ENCODE results near the gene CYB561D1. TPM values are rescaled to one million over a fixed set of nuclear protein-coding genes. Genes with fewer than 3 reads are reported as not detected.

Gene CYB561D1
- total RNA-seq, 1 experiment from 2014 or later, result 7.1 TPM

DNA sequence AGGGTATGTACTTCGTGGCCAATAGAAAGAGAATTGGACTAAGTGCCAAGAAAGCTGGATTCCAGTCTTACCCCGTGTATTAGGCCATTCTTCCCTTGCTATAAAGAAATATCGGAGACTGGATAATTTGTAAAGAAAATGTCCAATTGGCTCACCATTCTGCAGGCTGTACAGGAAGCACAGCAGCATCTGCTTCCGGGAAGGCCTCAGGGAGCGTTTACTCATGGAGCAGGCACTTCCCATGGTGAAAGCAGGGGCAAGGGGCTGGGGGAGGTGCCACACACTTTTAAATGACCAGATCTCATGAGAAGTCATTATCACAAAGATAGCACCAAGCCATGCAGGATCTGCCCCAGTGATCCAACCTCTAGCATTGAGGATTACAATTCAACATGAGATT is 23.4 kb downstream of the CYB561D1 start:
- H3K9me2 ChIP-seq (replicated peaks; ENCODE audit: insufficient read depth, low read length), result no peaks in the 10 kb centered on the region
- H3K79me2 ChIP-seq (ENCODE audit: low read length), result no peaks in the 10 kb centered on the region
- no peak for DNase-seq
- H3K4me3 ChIP-seq (ENCODE audit: low read length), result no peak overlapping the region
- H3K9ac ChIP-seq (ENCODE audit: low read length), result no peak overlapping the region
- H3K36me3 ChIP-seq (ENCODE audit: insufficient read depth, low read length), result no peaks in the 10 kb centered on the region
- H3K9me3 ChIP-seq (ENCODE audit: low read length), result no peaks in the 10 kb centered on the region
- H3K27me3 ChIP-seq (ENCODE audit: low read length), result no peaks in the 10 kb centered on the region
- no peak overlapping the region for H2AFZ ChIP-seq (ENCODE audit: low read length)
- no peak overlapping the region for H3K27ac ChIP-seq (ENCODE audit: low read length)
- H4K20me1 ChIP-seq (ENCODE audit: insufficient read depth, low read depth, low read length), result no peaks in the 10 kb centered on the region
- H3K4me1 ChIP-seq (ENCODE audit: low read length), result peaks cover 5% of the 10 kb centered on the region
- no peak overlapping the region for H3K4me2 ChIP-seq (ENCODE audit: low read depth, low read length, poor library complexity, severe bottlenecking)

DNA sequence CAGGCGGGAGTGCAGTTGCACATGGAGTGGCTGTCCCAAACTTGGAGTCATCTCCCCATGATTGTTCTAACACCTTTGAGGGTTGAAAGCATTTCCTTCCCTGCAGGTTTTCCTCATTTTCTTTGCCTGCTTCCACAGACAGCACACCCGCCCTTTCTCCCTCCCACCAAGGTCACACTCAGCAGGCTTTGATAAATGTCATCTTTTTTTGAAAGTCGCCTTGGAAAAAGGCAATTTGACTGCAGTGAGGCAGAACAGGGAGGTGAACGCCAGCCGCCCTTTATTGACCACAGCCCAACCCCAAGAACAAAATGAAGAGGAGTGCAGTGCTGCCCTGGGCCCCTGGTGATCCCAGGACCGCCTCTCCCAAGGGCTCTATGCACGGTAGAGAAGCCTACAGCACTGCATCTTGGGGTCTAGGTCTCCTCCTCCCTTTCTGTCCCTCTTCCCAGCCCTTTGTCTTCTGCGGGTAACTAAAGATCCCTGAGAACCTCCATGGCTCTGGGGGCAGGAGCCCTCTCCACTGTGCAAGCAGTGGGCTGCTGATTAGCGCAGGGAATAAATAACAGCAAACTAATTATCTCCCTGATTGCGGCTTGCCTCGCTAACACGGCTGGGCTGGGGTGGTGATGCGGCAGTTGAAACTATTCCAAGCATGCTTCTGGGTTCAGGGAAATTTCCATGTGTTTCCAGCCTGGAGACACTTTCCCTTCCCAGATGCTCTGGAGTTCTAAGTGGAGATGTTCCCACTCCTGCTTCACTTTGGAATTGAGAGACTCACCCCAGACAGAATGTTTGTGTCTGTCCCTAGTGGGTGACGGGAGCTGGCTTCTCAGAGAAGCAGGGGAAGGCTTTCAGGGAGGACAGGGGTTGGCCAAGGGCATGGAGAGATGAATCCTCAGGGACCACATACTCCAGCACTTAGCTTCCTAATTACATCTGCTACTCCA is 27.4 kb downstream of the CYB561D1 start:
- H3K4me3 ChIP-seq (ENCODE audit: low read length), result no peak overlapping the region
- no peak for DNase-seq
- no peaks in the 10 kb centered on the region for H3K36me3 ChIP-seq (ENCODE audit: insufficient read depth, low read length)
- H3K9ac ChIP-seq (ENCODE audit: low read length), result no peak overlapping the region
- H3K27ac ChIP-seq (ENCODE audit: low read length), result no peak overlapping the region
- no peak overlapping the region for H2AFZ ChIP-seq (ENCODE audit: low read length)
- peaks cover 5% of the 10 kb centered on the region for H3K4me1 ChIP-seq (ENCODE audit: low read length)
- H3K79me2 ChIP-seq (ENCODE audit: low read length), result no peaks in the 10 kb centered on the region
- no peaks in the 10 kb centered on the region for H3K27me3 ChIP-seq (ENCODE audit: low read length)
- no peak overlapping the region for H3K4me2 ChIP-seq (ENCODE audit: low read depth, low read length, poor library complexity, severe bottlenecking)
- H4K20me1 ChIP-seq (ENCODE audit: insufficient read depth, low read depth, low read length), result no peaks in the 10 kb centered on the region
- H3K9me2 ChIP-seq (replicated peaks; ENCODE audit: insufficient read depth, low read length), result no peaks in the 10 kb centered on the region
- H3K9me3 ChIP-seq (ENCODE audit: low read length), result no peaks in the 10 kb centered on the region

DNA sequence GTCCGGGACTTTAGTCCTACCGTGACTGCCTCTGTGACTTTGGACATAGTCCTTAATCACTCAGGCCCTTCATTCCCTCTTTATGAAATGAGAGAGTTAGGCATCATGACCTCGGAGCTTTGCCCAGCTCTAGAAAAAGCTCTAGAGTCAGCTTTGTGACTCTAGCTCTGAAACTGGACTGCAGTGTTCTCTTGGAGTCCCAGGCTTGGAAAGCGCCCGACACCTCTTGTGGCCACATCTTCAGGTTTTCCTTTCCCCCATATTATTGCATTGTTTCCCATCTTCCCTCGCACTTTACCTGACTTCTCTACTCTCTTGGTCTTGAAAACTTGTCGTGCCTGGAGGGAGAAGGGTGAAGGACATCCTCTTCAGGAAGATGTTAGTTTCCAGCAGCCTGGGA is 28.1 kb downstream of the CYB561D1 start:
- H3K4me1 ChIP-seq (ENCODE audit: low read length), result peaks cover 3% of the 10 kb centered on the region
- no peaks in the 10 kb centered on the region for H3K9me3 ChIP-seq (ENCODE audit: low read length)
- no peak overlapping the region for H3K27ac ChIP-seq (ENCODE audit: low read length)
- H3K36me3 ChIP-seq (ENCODE audit: insufficient read depth, low read length), result no peaks in the 10 kb centered on the region
- no peaks in the 10 kb centered on the region for H3K79me2 ChIP-seq (ENCODE audit: low read length)
- no peak for DNase-seq
- H2AFZ ChIP-seq (ENCODE audit: low read length), result no peak overlapping the region
- no peak overlapping the region for H3K9ac ChIP-seq (ENCODE audit: low read length)
- no peaks in the 10 kb centered on the region for H4K20me1 ChIP-seq (ENCODE audit: insufficient read depth, low read depth, low read length)
- H3K9me2 ChIP-seq (replicated peaks; ENCODE audit: insufficient read depth, low read length), result no peaks in the 10 kb centered on the region
- H3K4me3 ChIP-seq (ENCODE audit: low read length), result no peak overlapping the region
- H3K4me2 ChIP-seq (ENCODE audit: low read depth, low read length, poor library complexity, severe bottlenecking), result no peak overlapping the region
- H3K27me3 ChIP-seq (ENCODE audit: low read length), result no peaks in the 10 kb centered on the region

DNA sequence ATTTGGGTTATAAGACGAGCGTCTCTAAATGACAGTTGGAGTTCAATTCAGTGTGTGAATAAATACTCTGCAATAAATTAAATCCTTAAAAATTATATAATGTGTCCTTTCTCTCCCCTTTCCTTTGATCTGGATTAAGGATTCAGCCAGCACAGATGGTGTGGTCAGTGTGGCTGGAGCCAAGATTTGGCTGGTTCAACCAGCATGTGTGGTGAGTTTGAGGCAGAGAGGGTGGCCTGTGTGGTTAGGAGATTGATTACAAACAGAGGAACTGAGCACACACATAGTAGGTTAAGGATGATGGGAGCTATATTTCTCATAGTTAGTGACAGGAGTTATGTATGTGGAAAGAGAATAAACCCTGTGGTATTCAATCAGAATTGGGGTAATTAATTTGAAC is 29.8 kb downstream of the CYB561D1 start:
- H3K79me2 ChIP-seq (ENCODE audit: low read length), result no peaks in the 10 kb centered on the region
- H3K9ac ChIP-seq (ENCODE audit: low read length), result no peak overlapping the region
- no peak overlapping the region for H2AFZ ChIP-seq (ENCODE audit: low read length)
- no peaks in the 10 kb centered on the region for H3K27me3 ChIP-seq (ENCODE audit: low read length)
- H4K20me1 ChIP-seq (ENCODE audit: insufficient read depth, low read depth, low read length), result no peaks in the 10 kb centered on the region
- DNase-seq, result no peak
- H3K4me1 ChIP-seq (ENCODE audit: low read length), result no peaks in the 10 kb centered on the region
- H3K9me3 ChIP-seq (ENCODE audit: low read length), result no peaks in the 10 kb centered on the region
- H3K9me2 ChIP-seq (replicated peaks; ENCODE audit: insufficient read depth, low read length), result no peaks in the 10 kb centered on the region
- H3K36me3 ChIP-seq (ENCODE audit: insufficient read depth, low read length), result no peaks in the 10 kb centered on the region
- no peak overlapping the region for H3K4me3 ChIP-seq (ENCODE audit: low read length)
- H3K27ac ChIP-seq (ENCODE audit: low read length), result no peak overlapping the region
- no peak overlapping the region for H3K4me2 ChIP-seq (ENCODE audit: low read depth, low read length, poor library complexity, severe bottlenecking)

DNA sequence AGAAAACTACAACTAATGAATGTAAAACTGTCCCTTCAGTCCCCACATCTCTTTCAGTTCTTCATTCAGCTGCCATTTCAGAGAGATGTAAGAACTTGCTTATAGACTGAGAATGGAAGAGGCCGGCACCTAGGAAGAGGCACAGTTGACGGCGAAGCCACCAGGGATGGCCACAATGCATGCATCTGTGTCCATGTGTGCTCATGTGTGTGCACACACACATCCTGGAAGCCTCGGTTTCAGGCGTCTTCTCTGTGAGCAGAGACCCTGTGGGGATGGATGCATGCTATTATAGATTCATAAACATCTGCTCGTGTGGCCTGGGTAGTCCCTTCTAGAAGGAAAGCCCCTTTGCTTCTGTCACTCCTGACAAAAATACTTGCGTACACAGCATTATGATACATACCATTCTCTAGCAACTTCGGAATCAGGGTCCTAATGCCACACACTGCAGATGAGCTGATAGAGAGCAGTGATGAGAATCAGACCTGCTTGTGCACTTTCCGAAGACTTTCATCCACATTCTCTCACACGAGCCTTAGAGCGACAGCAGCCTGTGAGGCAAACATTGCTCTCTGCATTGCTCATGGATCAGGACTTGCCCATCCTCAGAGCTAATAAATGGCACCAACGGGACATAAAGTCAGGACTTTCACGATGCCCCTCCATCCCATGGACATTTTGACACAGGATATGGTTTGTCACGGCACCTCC is 33.4 kb downstream of the CYB561D1 start:
- H3K27ac ChIP-seq (ENCODE audit: low read length), result no peak overlapping the region

DNA sequence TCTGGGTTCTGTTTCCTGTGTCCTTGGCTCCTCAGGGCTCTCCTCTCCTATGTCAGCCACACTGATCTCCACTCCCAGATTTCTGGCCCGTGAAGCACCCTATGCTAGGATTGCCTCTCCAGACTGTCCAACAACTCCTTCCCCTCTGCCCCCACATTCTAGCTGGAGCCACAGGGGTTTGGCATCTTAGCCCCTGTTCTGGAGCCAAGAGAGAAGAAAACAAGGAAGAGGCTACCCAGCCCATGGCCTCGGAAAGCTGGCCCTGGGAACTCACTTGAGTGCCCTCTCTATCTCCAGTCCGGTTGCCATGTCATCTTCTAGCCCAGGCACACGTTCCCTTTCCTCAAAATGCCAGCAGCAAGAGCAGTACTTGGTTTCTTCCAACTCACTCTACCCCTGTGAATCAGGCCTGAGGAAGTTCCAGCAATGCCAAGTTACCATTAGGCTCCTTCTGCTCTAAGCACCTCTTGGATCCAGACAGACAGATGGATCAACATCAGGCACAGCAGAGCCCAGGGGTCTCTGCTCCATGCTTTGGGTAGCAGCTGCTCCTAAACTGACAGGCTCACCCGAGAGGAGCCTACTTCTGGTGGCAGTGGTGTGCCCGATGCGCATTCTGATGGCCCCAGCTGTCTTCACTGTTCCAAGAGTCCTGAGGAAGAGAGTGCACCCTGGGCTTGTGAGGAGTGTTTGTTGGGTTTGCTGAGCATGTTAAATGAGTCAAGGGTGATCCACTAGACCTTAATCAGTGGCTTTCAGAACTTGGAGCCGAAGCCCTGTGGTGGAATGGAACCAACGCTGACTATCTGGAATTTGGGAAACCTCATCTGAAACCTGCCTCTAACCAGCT is 34.2 kb downstream of the CYB561D1 start:
- Histone ChIP-seq H3K9me3 (ENCODE audit: low read length) (no peaks in the 10 kb centered on the region), H3K4me3 (ENCODE audit: low read length) (no peak overlapping the region), H3K36me3 (ENCODE audit: insufficient read depth, low read length) (no peaks in the 10 kb centered on the region), H3K9ac (ENCODE audit: low read length) (no peak overlapping the region), H3K9me2 (replicated peaks; ENCODE audit: insufficient read depth, low read length) (no peaks in the 10 kb centered on the region), H3K4me2 (ENCODE audit: low read depth, low read length, poor library complexity, severe bottlenecking) (no peak overlapping the region), H3K4me1 (ENCODE audit: low read length) (peaks cover 29% of the 10 kb centered on the region), H3K27ac (ENCODE audit: low read length) (no peak overlapping the region), H2AFZ (ENCODE audit: low read length) (no peak overlapping the region), H3K79me2 (ENCODE audit: low read length) (no peaks in the 10 kb centered on the region), H3K27me3 (ENCODE audit: low read length) (no peaks in the 10 kb centered on the region), H4K20me1 (ENCODE audit: insufficient read depth, low read depth, low read length) (no peaks in the 10 kb centered on the region)
- no peak for DNase-seq

More for the DNA sequence above, 33.4 kb downstream of the CYB561D1 start:
- Histone ChIP-seq H3K9me3 (ENCODE audit: low read length) (no peaks in the 10 kb centered on the region), H4K20me1 (ENCODE audit: insufficient read depth, low read depth, low read length) (no peaks in the 10 kb centered on the region), H3K79me2 (ENCODE audit: low read length) (no peaks in the 10 kb centered on the region), H3K4me1 (ENCODE audit: low read length) (peaks cover 24% of the 10 kb centered on the region), H3K4me2 (ENCODE audit: low read depth, low read length, poor library complexity, severe bottlenecking) (no peak overlapping the region), H2AFZ (ENCODE audit: low read length) (no peak overlapping the region), H3K4me3 (ENCODE audit: low read length) (no peak overlapping the region), H3K27me3 (ENCODE audit: low read length) (no peaks in the 10 kb centered on the region), H3K36me3 (ENCODE audit: insufficient read depth, low read length) (no peaks in the 10 kb centered on the region), H3K9ac (ENCODE audit: low read length) (no peak overlapping the region), H3K9me2 (replicated peaks; ENCODE audit: insufficient read depth, low read length) (no peaks in the 10 kb centered on the region)
- no peak for DNase-seq

DNA sequence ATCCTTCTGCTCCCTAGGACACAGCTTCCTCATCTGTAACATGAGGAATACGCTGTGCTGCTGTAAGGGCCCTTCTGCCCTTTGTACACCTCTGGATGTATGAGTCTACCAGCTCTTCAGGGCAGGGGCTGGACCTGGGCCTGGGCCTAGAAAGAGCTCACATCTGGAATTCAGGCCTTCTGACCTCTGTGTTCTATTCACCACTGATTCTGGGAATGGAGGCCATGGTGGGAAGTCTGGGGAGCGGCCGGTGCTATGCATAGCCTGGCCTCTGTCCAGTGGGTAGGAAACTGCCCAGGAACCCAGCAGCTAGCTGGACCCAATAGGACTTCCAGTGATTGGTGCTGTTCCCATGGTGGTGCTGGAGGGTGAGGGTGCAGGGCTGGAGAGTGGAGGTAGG is 34.8 kb downstream of the CYB561D1 start:
- no peak overlapping the region for H3K4me2 ChIP-seq (ENCODE audit: low read depth, low read length, poor library complexity, severe bottlenecking)
- H3K9me2 ChIP-seq (replicated peaks; ENCODE audit: insufficient read depth, low read length), result no peaks in the 10 kb centered on the region
- H3K27me3 ChIP-seq (ENCODE audit: low read length), result no peaks in the 10 kb centered on the region
- DNase-seq, result no peak
- H3K4me3 ChIP-seq (ENCODE audit: low read length), result no peak overlapping the region
- H4K20me1 ChIP-seq (ENCODE audit: insufficient read depth, low read depth, low read length), result no peaks in the 10 kb centered on the region
- H3K36me3 ChIP-seq (ENCODE audit: insufficient read depth, low read length), result no peaks in the 10 kb centered on the region
- no peak overlapping the region for H3K9ac ChIP-seq (ENCODE audit: low read length)
- H3K27ac ChIP-seq (ENCODE audit: low read length), result no peak overlapping the region
- H3K9me3 ChIP-seq (ENCODE audit: low read length), result no peaks in the 10 kb centered on the region
- no peaks in the 10 kb centered on the region for H3K79me2 ChIP-seq (ENCODE audit: low read length)
- H3K4me1 ChIP-seq (ENCODE audit: low read length), result peaks cover 29% of the 10 kb centered on the region
- no peak overlapping the region for H2AFZ ChIP-seq (ENCODE audit: low read length)

Data from Karpas-422 (cell line).